Astrocyte (in vitro differentiated cells and primary cell): ENCODE results near the gene LSM2.

Experiments used
- EZH2 ChIP-seq: IDR thresholded peaks from 2 replicates; pipeline ENCODE4 v1.6.1; 2012; ENCODE audit warnings: mild to moderate bottlenecking, low read length, inconsistent platforms; ENCODE audit not compliant: insufficient read depth
- TF ChIP-seq, protein P1 (sequence below): IDR thresholded peaks from 2 replicates; pipeline ENCODE4 v1.5.1; 2011; ENCODE audit warnings: low read depth, mild to moderate bottlenecking, inconsistent platforms, low read length, moderate library complexity; ENCODE audit not compliant: insufficient read depth

DNA sequence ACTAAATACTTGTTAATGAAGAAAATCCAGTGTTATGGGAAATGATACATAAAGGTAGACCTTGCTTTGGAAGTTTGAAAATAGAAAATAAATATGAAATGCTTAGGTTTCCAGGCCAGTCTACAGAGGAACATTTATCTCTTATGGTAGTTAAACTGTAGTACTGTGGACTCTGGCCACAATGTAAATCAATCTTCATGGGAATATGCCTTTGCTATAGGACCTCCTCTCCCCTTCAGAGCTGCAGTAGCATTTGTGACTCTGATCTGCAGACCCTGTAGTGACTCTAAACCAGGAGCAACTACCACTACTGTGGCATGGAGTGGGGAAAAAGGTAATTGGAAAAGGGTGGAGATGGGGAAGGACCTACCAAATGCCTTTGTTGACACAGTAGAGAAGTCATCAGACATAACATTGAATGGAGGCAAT is 13.1 kb upstream of the LSM2 start:
- TF ChIP-seq, protein P1, sequence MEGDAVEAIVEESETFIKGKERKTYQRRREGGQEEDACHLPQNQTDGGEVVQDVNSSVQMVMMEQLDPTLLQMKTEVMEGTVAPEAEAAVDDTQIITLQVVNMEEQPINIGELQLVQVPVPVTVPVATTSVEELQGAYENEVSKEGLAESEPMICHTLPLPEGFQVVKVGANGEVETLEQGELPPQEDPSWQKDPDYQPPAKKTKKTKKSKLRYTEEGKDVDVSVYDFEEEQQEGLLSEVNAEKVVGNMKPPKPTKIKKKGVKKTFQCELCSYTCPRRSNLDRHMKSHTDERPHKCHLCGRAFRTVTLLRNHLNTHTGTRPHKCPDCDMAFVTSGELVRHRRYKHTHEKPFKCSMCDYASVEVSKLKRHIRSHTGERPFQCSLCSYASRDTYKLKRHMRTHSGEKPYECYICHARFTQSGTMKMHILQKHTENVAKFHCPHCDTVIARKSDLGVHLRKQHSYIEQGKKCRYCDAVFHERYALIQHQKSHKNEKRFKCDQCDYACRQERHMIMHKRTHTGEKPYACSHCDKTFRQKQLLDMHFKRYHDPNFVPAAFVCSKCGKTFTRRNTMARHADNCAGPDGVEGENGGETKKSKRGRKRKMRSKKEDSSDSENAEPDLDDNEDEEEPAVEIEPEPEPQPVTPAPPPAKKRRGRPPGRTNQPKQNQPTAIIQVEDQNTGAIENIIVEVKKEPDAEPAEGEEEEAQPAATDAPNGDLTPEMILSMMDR = no peak
- no peak for TF ChIP-seq EZH2
